WERI-Rb-1 (cell line): Measurements from ENCODE around the gene KLK13.

ENCODE experiments used
- DNase-seq: peaks from one replicate; pipeline ENCODE4 v3.0.0-alpha.2; 2020
- H3K27ac ChIP-seq: fragments of 250-450 bp; sonication (Bioruptor Pico); 2 replicates; pipeline ENCODE4 v1.5.1; 2020; ENCODE audit warnings: mild to moderate bottlenecking, moderate library complexity
- H3K27me3 ChIP-seq: fragments of 250-450 bp; sonication (Bioruptor Pico); 2 replicates; pipeline ENCODE4 v1.5.1; 2021; ENCODE audit warnings: mild to moderate bottlenecking, low read depth, moderate library complexity; ENCODE audit not compliant: insufficient read depth, severe bottlenecking
- H3K36me3 ChIP-seq: fragments of 250-450 bp; sonication (Bioruptor Pico); 2 replicates; pipeline ENCODE4 v1.5.1; 2020; ENCODE audit warnings: mild to moderate bottlenecking, moderate library complexity
- H3K4me3 ChIP-seq: 2 replicates; pipeline ENCODE4 v1.5.1; 2011; ENCODE audit warnings: low read depth, mild to moderate bottlenecking, control low read depth, low read length
- H3K9me3 ChIP-seq: fragments of 250-450 bp; sonication (Bioruptor Pico); 2 replicates; pipeline ENCODE4 v1.5.1; 2021; ENCODE audit warnings: mild to moderate bottlenecking, moderate library complexity; ENCODE audit not compliant: severe bottlenecking
- CTCF ChIP-seq: IDR thresholded peaks from 2 replicates; pipeline ENCODE4 v1.5.1; 2011; ENCODE audit warnings: low read depth, mild to moderate bottlenecking, control low read depth, inconsistent platforms, low read length

The KLK13 gene

GRCh38 chr19:51108066-51108804, 43.3 kb upstream of the KLK13 start, which contains the start of gene CTU1:
CTU1 (minus strand) TSS chr19:51108409; CDS start chr19:51104569, 3,840 bp downstream.
- Histone ChIP-seq H3K9me3 (no peaks in the 10 kb centered on the region), H3K27ac (peak within 1 kb of the TSS; percentile 70), H3K4me3 (peak within 1 kb of the TSS; percentile 56), H3K36me3 (no peaks in the 10 kb centered on the region), H3K27me3 (peaks cover 25% of the 10 kb centered on the region)
- DNase-seq: peak; percentile 98
- TF ChIP-seq CTCF: no peak

- Histone ChIP-seq H3K4me3 (peak overlapping the region; percentile 56), H3K36me3 (peaks cover 5% of the 10 kb centered on the region), H3K27me3 (peaks cover 18% of the 10 kb centered on the region), H3K9me3 (no peaks in the 10 kb centered on the region), H3K27ac (peak overlapping the region; percentile 70)
- DNase-seq: no peak
- TF ChIP-seq CTCF: 0 out of 2 replicates have a peak, but pooled peaks have one; percentile 4
These were observed 42.6 kb upstream of the KLK13 start for GRCh38 chr19:51107406-51108065.

GRCh38 chr19:51103926-51104341, 39.0 kb upstream of the KLK13 start:
- Histone ChIP-seq H3K4me3 (no peak overlapping the region), H3K27me3 (no peaks in the 10 kb centered on the region), H3K9me3 (no peaks in the 10 kb centered on the region), H3K27ac (no peak overlapping the region), H3K36me3 (peaks cover 8% of the 10 kb centered on the region)
- no peak for TF ChIP-seq CTCF
- no peak for DNase-seq

GRCh38 chr19:51102991-51103390, 38.1 kb upstream of the KLK13 start:
- Histone ChIP-seq H3K4me3 (no peak overlapping the region), H3K27ac (no peak overlapping the region), H3K9me3 (no peaks in the 10 kb centered on the region), H3K36me3 (peaks cover 8% of the 10 kb centered on the region), H3K27me3 (no peaks in the 10 kb centered on the region)
- DNase-seq: no peak
- no peak for TF ChIP-seq CTCF

GRCh38 chr19:51101171-51101865, 36.4 kb upstream of the KLK13 start:
- no peak overlapping the region for H3K4me3 ChIP-seq
- H3K36me3 ChIP-seq: peaks cover 8% of the 10 kb centered on the region
- DNase-seq: no peak
- no peak for TF ChIP-seq CTCF
- H3K27ac ChIP-seq: no peak overlapping the region
- no peaks in the 10 kb centered on the region for H3K9me3 ChIP-seq
- H3K27me3 ChIP-seq: no peaks in the 10 kb centered on the region
